NCI-H2081 (cell line): ENCODE results near the gene STH.

Source experiments
- DNase-seq, 2 experiments: peaks; one replicate each; lab custom pipeline; 2025; lab: John Stamatoyannopoulos, UW

STH gene

GRCh38 chr17:46046957-46047356 is 47.9 kb downstream of the STH start:
- no peak for DNase-seq

- DNase-seq, result no peak
Observed at GRCh38 chr17:46047398-46047797, 48.3 kb downstream of the STH start.

GRCh38 chr17:46047856-46048255 is 48.8 kb downstream of the STH start:
- DNase-seq, result no peak
